Measurements from ENCODE around the gene ANGPTL3.

Gene ANGPTL3

GRCh38 chr1:62593825-62594394 lies 3.4 kb upstream of the ANGPTL3 start:
- TF ChIP-seq POLR2AphosphoS5 (IDR thresholded peaks at IDR 0.05; ENCODE audit: low read depth, low read length) (no peak), TAF1 (IDR thresholded peaks at IDR 0.05; ENCODE audit: borderline replicate concordance, insufficient read depth, low read length) (no peak), FOXP2 (optimal IDR thresholded peaks at IDR 0.05; ENCODE audit: borderline replicate concordance, extremely low read depth, extremely low read length, insufficient read depth) (no peak), SIN3A (IDR thresholded peaks at IDR 0.05; ENCODE audit: borderline replicate concordance, insufficient read depth, low read length) (no peak)
- TF ChIP-seq, protein P1, sequence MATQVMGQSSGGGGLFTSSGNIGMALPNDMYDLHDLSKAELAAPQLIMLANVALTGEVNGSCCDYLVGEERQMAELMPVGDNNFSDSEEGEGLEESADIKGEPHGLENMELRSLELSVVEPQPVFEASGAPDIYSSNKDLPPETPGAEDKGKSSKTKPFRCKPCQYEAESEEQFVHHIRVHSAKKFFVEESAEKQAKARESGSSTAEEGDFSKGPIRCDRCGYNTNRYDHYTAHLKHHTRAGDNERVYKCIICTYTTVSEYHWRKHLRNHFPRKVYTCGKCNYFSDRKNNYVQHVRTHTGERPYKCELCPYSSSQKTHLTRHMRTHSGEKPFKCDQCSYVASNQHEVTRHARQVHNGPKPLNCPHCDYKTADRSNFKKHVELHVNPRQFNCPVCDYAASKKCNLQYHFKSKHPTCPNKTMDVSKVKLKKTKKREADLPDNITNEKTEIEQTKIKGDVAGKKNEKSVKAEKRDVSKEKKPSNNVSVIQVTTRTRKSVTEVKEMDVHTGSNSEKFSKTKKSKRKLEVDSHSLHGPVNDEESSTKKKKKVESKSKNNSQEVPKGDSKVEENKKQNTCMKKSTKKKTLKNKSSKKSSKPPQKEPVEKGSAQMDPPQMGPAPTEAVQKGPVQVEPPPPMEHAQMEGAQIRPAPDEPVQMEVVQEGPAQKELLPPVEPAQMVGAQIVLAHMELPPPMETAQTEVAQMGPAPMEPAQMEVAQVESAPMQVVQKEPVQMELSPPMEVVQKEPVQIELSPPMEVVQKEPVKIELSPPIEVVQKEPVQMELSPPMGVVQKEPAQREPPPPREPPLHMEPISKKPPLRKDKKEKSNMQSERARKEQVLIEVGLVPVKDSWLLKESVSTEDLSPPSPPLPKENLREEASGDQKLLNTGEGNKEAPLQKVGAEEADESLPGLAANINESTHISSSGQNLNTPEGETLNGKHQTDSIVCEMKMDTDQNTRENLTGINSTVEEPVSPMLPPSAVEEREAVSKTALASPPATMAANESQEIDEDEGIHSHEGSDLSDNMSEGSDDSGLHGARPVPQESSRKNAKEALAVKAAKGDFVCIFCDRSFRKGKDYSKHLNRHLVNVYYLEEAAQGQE (IDR thresholded peaks at IDR 0.05; ENCODE audit: insufficient read depth in 1 of 2, low read depth in 2 of 2, low read length in 2 of 2), result no peak

- TF ChIP-seq TAF1 (IDR thresholded peaks at IDR 0.05; ENCODE audit: borderline replicate concordance, insufficient read depth, low read length), result no peak
- TF ChIP-seq, protein P1 (IDR thresholded peaks at IDR 0.05; ENCODE audit: insufficient read depth in 1 of 2, low read depth in 2 of 2, low read length in 2 of 2), result no peak
- TF ChIP-seq POLR2AphosphoS5 (IDR thresholded peaks at IDR 0.05; ENCODE audit: low read depth, low read length), result no peak
- TF ChIP-seq SIN3A (IDR thresholded peaks at IDR 0.05; ENCODE audit: borderline replicate concordance, insufficient read depth, low read length), result no peak
- no peak for TF ChIP-seq FOXP2 (optimal IDR thresholded peaks at IDR 0.05; ENCODE audit: borderline replicate concordance, extremely low read depth, extremely low read length, insufficient read depth)
Measured at GRCh38 chr1:62595647-62596046, 1.7 kb upstream of the ANGPTL3 start.

DNA sequence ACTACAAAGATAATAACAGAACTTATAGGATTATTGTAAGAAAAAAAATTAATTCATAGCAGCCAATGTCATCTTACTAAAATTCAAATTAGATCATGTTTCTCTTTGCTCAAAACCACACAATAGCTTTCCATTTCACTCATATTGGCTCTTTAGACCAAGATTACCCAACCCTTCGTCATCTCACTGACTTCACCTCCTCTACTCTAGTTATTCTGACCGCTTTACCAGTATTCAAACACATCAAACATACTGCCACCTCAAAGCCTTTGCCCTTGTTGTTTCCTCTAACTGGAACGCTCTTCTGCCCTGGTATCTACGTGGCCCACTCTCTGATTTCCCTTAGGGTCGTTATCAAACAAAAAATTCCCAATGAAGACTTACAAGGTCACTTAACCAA lies 1.7 kb downstream of the ANGPTL3 start:
- no peak for TF ChIP-seq FOXP2 (optimal IDR thresholded peaks at IDR 0.05; ENCODE audit: borderline replicate concordance, extremely low read depth, extremely low read length, insufficient read depth)
- TF ChIP-seq SIN3A (IDR thresholded peaks at IDR 0.05; ENCODE audit: borderline replicate concordance, insufficient read depth, low read length), result no peak
- TF ChIP-seq POLR2AphosphoS5 (IDR thresholded peaks at IDR 0.05; ENCODE audit: low read depth, low read length), result no peak
- TF ChIP-seq, protein P1 (IDR thresholded peaks at IDR 0.05; ENCODE audit: insufficient read depth in 1 of 2, low read depth in 2 of 2, low read length in 2 of 2), result no peak
- no peak for TF ChIP-seq TAF1 (IDR thresholded peaks at IDR 0.05; ENCODE audit: borderline replicate concordance, insufficient read depth, low read length)

DNA sequence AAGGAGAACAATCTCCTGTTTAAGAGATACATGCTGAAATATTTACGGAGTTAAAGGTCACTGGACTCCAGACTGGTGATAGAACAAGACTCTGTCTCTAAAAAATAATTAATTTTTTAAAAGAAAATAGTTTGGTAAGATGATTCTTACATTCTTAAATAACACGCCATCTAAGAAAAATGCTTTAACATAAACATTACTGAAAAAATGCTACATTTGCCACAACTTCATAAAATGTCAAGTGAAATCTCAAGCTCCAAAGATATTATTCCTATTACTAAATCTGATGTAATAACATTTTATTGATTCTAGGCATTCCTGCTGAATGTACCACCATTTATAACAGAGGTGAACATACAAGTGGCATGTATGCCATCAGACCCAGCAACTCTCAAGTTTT lies 4.1 kb downstream of the ANGPTL3 start:
- TF ChIP-seq SIN3A (IDR thresholded peaks at IDR 0.05; ENCODE audit: borderline replicate concordance, insufficient read depth, low read length) (no peak), POLR2AphosphoS5 (IDR thresholded peaks at IDR 0.05; ENCODE audit: low read depth, low read length) (no peak), FOXP2 (optimal IDR thresholded peaks at IDR 0.05; ENCODE audit: borderline replicate concordance, extremely low read depth, extremely low read length, insufficient read depth) (no peak), TAF1 (IDR thresholded peaks at IDR 0.05; ENCODE audit: borderline replicate concordance, insufficient read depth, low read length) (no peak)
- TF ChIP-seq, protein P1 (IDR thresholded peaks at IDR 0.05; ENCODE audit: insufficient read depth in 1 of 2, low read depth in 2 of 2, low read length in 2 of 2), result no peak
